ENCODE results near the gene CENPV.

Gene CENPV

DNA sequence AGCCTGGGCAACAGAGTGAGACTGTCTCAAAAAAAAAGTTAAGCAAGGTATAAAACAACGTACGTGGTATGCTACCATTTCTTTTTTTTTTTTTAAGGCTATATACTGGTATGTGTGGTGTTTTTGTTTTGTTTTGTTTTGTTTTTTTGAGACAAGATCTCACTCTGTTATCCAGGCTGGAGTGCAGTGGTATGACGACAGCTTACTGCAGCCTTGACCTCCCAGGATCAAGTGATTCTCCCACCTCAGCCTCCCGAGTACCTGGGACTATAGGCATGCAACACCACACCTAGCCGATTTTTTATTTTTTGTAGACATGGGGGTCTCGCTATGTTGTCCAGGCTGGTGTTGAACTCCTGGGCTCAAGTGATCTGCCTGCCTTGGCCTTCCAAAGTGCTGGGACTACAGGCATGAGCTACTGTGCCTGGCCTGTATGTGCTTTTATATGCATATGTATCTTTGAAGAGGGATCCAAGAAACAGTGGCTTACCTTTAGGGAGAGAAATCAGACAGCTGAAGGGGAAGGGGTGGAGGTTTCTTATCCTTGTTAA lies 6.5 kb downstream of the CENPV start:
- Histone ChIP-seq H3K4me3 (ENCODE audit: insufficient read depth, low read length, poor library complexity, severe bottlenecking) (no peak overlapping the region), H3K9me3 (ENCODE audit: insufficient read depth, low read length) (no peaks in the 10 kb centered on the region), H3K9ac (ENCODE audit: low read length) (no peak overlapping the region), H3K36me3 (ENCODE audit: low read length) (peaks cover 18% of the 10 kb centered on the region; the same call in 1 of the 2 replicates), H3K27ac (ENCODE audit: low read depth, low read length) (no peak overlapping the region), H4K20me1 (ENCODE audit: low read depth, low read length) (no peaks in the 10 kb centered on the region), H3F3A (ENCODE audit: insufficient read depth) (peaks cover 25% of the 10 kb centered on the region), H3K9me2 (replicated peaks; ENCODE audit: insufficient read depth, low read length) (no peaks in the 10 kb centered on the region), H3K4me2 (ENCODE audit: low read depth, low read length, poor library complexity, severe bottlenecking) (no peak overlapping the region), H2AFZ (ENCODE audit: low read depth, low read length, severe bottlenecking) (no peak overlapping the region), H3K27me3 (ENCODE audit: low read length) (no peaks in the 10 kb centered on the region), H3K79me2 (ENCODE audit: insufficient read depth, low read length) (peaks cover 15% of the 10 kb centered on the region)
- TF ChIP-seq EZH2phosphoT487 (conservative IDR thresholded peaks at IDR 0.05; ENCODE audit: low read length) (no peak), CTCF (IDR thresholded peaks at IDR 0.05; ENCODE audit: insufficient read depth, low read length, poor library complexity, severe bottlenecking) (no peak)

GRCh38 chr17:16345565-16345964 lies 7.7 kb downstream of the CENPV start:
- Histone ChIP-seq H3K9ac (ENCODE audit: low read length) (no peak overlapping the region), H4K20me1 (ENCODE audit: low read depth, low read length) (no peaks in the 10 kb centered on the region), H3K27ac (ENCODE audit: low read depth, low read length) (no peak overlapping the region), H3K9me3 (ENCODE audit: insufficient read depth, low read length) (no peaks in the 10 kb centered on the region), H3K9me2 (replicated peaks; ENCODE audit: insufficient read depth, low read length) (no peaks in the 10 kb centered on the region), H3K36me3 (ENCODE audit: low read length) (peaks cover 15% of the 10 kb centered on the region; the same call in 1 of the 2 replicates), H2AFZ (ENCODE audit: low read depth, low read length, severe bottlenecking) (no peak overlapping the region), H3K27me3 (ENCODE audit: low read length) (no peaks in the 10 kb centered on the region), H3K4me3 (ENCODE audit: insufficient read depth, low read length, poor library complexity, severe bottlenecking) (no peak overlapping the region), H3K4me2 (ENCODE audit: low read depth, low read length, poor library complexity, severe bottlenecking) (no peak overlapping the region), H3F3A (ENCODE audit: insufficient read depth) (peaks cover 15% of the 10 kb centered on the region), H3K79me2 (ENCODE audit: insufficient read depth, low read length) (peaks cover 3% of the 10 kb centered on the region)
- TF ChIP-seq CTCF (IDR thresholded peaks at IDR 0.05; ENCODE audit: insufficient read depth, low read length, poor library complexity, severe bottlenecking) (no peak), EZH2phosphoT487 (conservative IDR thresholded peaks at IDR 0.05; ENCODE audit: low read length) (no peak)

- H3K27ac ChIP-seq (ENCODE audit: low read depth, low read length): no peak overlapping the region
These were observed 9.7 kb downstream of the CENPV start for GRCh38 chr17:16343569-16343968.

More at GRCh38 chr17:16343569-16343968, 9.7 kb downstream of the CENPV start:
- Histone ChIP-seq H3K79me2 (ENCODE audit: insufficient read depth, low read length) (no peaks in the 10 kb centered on the region; the same call in 1 of the 2 replicates), H4K20me1 (ENCODE audit: low read depth, low read length) (no peaks in the 10 kb centered on the region), H3K27me3 (ENCODE audit: low read length) (no peaks in the 10 kb centered on the region), H3F3A (ENCODE audit: insufficient read depth) (peaks cover 4% of the 10 kb centered on the region; the same call in 1 of the 2 replicates), H3K4me2 (ENCODE audit: low read depth, low read length, poor library complexity, severe bottlenecking) (no peak overlapping the region), H3K4me3 (ENCODE audit: insufficient read depth, low read length, poor library complexity, severe bottlenecking) (no peak overlapping the region), H2AFZ (ENCODE audit: low read depth, low read length, severe bottlenecking) (no peak overlapping the region), H3K36me3 (ENCODE audit: low read length) (peaks cover 9% of the 10 kb centered on the region; the same call in 1 of the 2 replicates), H3K9ac (ENCODE audit: low read length) (no peak overlapping the region), H3K9me2 (replicated peaks; ENCODE audit: insufficient read depth, low read length) (no peaks in the 10 kb centered on the region), H3K9me3 (ENCODE audit: insufficient read depth, low read length) (no peaks in the 10 kb centered on the region)
- TF ChIP-seq EZH2phosphoT487 (conservative IDR thresholded peaks at IDR 0.05; ENCODE audit: low read length) (no peak), CTCF (IDR thresholded peaks at IDR 0.05; ENCODE audit: insufficient read depth, low read length, poor library complexity, severe bottlenecking) (no peak)

All from SU-DHL-6 (cell line).